Naive thymus-derived CD4-positive, alpha-beta T cell (primary cell): ENCODE measurements around the gene PRUNE1. TPM values are rescaled to one million over a fixed set of nuclear protein-coding genes. Genes with fewer than 3 reads are reported as not detected.

Experiments
- ATAC-seq: fragments of 150-1000 bp; cut with Tn5 transposase; 2 replicates; pipeline ENCODE4 v1.10.0; 2021; ENCODE audit warnings: mild to moderate bottlenecking, moderate library complexity
- CTCF ChIA-PET: fragments of 350-600 bp; sonication (Branson Sonifier 250); formaldehyde crosslinking; loops from one replicate; lab custom pipeline; 2021; ENCODE audit warnings: antibody characterized with exemption; lab: Charles Lee
- POLR2A ChIA-PET: fragments of 350-600 bp; sonication (Branson Sonifier 250); formaldehyde crosslinking; loops from one replicate; lab custom pipeline; 2021; ENCODE audit warnings: antibody characterized with exemption, inconsistent platforms; lab: Charles Lee
- DNase-seq, 9 donors: peaks; one replicate each; pipeline versions ENCODE4 v3.0.0 to v3.0.0-alpha.2; 2020 to 2022; ENCODE audit warnings: mixed read lengths in 1 of 9
- H3K27ac ChIP-seq: one replicate; pipeline ENCODE4 v1.7.0; 2013; ENCODE audit warnings: mild to moderate bottlenecking, low read depth, low read length, moderate library complexity
- H3K27me3 ChIP-seq, 2 donors: one replicate each; pipeline ENCODE4 v1.7.0; 2013; ENCODE audit warnings: low read length in 2 of 2, mild to moderate bottlenecking in 2 of 2, moderate library complexity in 2 of 2; ENCODE audit not compliant: control insufficient read depth in 2 of 2, insufficient read depth in 2 of 2
- H3K36me3 ChIP-seq, 3 experiments: 1 replicate in 2 of 3; 2 replicates in 1 of 3; pipeline ENCODE4 v1.7.0; 2013; ENCODE audit warnings: low read length in 3 of 3, mild to moderate bottlenecking in 3 of 3, moderate library complexity in 1 of 3; ENCODE audit not compliant: insufficient read depth in 3 of 3, control insufficient read depth in 2 of 3
- H3K4me1 ChIP-seq, 2 donors: one replicate each; pipeline ENCODE4 v1.7.0; 2013; ENCODE audit warnings: low read length in 2 of 2, mild to moderate bottlenecking in 2 of 2, moderate library complexity in 1 of 2; ENCODE audit not compliant: control insufficient read depth in 2 of 2, insufficient read depth in 2 of 2
- H3K4me3 ChIP-seq: 2 replicates; pipeline ENCODE4 v1.7.0; 2013; ENCODE audit warnings: mild to moderate bottlenecking, low read length
- H3K9me3 ChIP-seq, 3 experiments: 1 replicate in 2 of 3; 2 replicates in 1 of 3; pipeline ENCODE4 v1.7.0; 2013; ENCODE audit warnings: low read length in 3 of 3; ENCODE audit not compliant: control insufficient read depth in 2 of 3
- H3K27ac Mint-ChIP-seq, 9 donors: one replicate each; pipeline ENCODE4 v1.8.0; 2020 to 2022; ENCODE audit warnings: mixed read lengths in 9 of 9, mild to moderate bottlenecking in 8 of 9, moderate library complexity in 5 of 9, inconsistent platforms in 2 of 9
- H3K27me3 Mint-ChIP-seq, 5 donors: one replicate each; pipeline ENCODE4 v1.8.0; 2021 to 2022; ENCODE audit warnings: mixed read lengths in 5 of 5, mild to moderate bottlenecking in 1 of 5
- H3K36me3 Mint-ChIP-seq, 5 donors: one replicate each; pipeline ENCODE4 v1.8.0; 2020 to 2022; ENCODE audit warnings: mixed read lengths in 5 of 5, mild to moderate bottlenecking in 3 of 5, inconsistent platforms in 1 of 5
- H3K4me1 Mint-ChIP-seq, 7 donors: one replicate each; pipeline ENCODE4 v1.8.0; 2020 to 2022; ENCODE audit warnings: mixed read lengths in 7 of 7, mild to moderate bottlenecking in 3 of 7, inconsistent platforms in 1 of 7
- H3K4me3 Mint-ChIP-seq, 10 donors: one replicate each; pipeline ENCODE4 v1.8.0; 2020 to 2022; ENCODE audit warnings: mild to moderate bottlenecking in 10 of 10, mixed read lengths in 10 of 10, moderate library complexity in 6 of 10, inconsistent platforms in 2 of 10
- H3K9me3 Mint-ChIP-seq, 11 donors: one replicate each; pipeline ENCODE4 v1.8.0; 2020 to 2022; ENCODE audit warnings: mixed read lengths in 11 of 11, mild to moderate bottlenecking in 4 of 11, inconsistent platforms in 1 of 11, moderate library complexity in 1 of 11
- intact Hi-C, 2 donors: fragments of 100-400 bp; cut with micrococcal nuclease; formaldehyde crosslinking; loops; one replicate each; pipeline ENCODE4 v1.15.1; 2023
- polyA plus RNA-seq, 2 donors: library from polyadenylated mRNA; unstranded; fragments of 300-500 nt; fragmentation: Illumina TruSeq; gene quantifications; one replicate each; pipeline ENCODE4 v1.2.3, GENCODE V29; 2021
- total RNA-seq, 6 experiments: library from RNA in 5 of 6; stranded (reverse) in 5 of 6; gene quantifications; 1 replicate in 5 of 6; 2 replicates in 1 of 6; pipeline ENCODE4 v1.2.3 and lab custom pipeline; 2021 to 2026

Gene PRUNE1
- total and polyA plus RNA-seq, 7 experiments from 2014 or later, result 13.3 to 68.8 (median 41.6) TPM

- Mint-ChIP-seq H3K4me3 (peak overlapping the region; percentile 73 to 87 (median 82)), H3K36me3 (peaks cover 0 to 2% (median 0%) of the 10 kb centered on the region in 5 donors), H3K27ac (peak overlapping the region in 8 of 9 donors; percentile 57 to 91 (median 84)), H3K4me1 (peaks cover 25 to 68% (median 60%) of the 10 kb centered on the region in 7 donors), H3K9me3 (no peaks in the 10 kb centered on the region), H3K27me3 (no peaks in the 10 kb centered on the region)
- Histone ChIP-seq H3K27me3 (no peaks in the 10 kb centered on the region), H3K9me3 (no peaks in the 10 kb centered on the region), H3K27ac (peak overlapping the region; percentile 43), H3K4me1 (peaks cover 46 to 57% of the 10 kb centered on the region in 2 donors), H3K4me3 (no peak overlapping the region), H3K36me3 (peaks cover 0 to 4% (median 0%) of the 10 kb centered on the region in 3 experiments)
- ATAC-seq, result no peak
- ChIA-PET POLR2A (interaction anchor here (0.6 to 5.2 kb wide), 13 partner anchors 25 to 865 kb away, joined by 3 to 31 read pairs (median 4); partner anchors contain the start of genes C1orf56, MINDY1 and SETDB1), CTCF (interaction anchor here (0.6 to 6.4 kb wide), 8 partner anchors 8 to 723 kb away, joined by 3 to 56 read pairs (median 6); partner anchors contain the start of gene MINDY1)
- intact Hi-C loops, result loop anchor here (5.0 to 10.0 kb wide), 3 partner anchors 279 to 492 kb away; partner anchors contain the start of genes GOLPH3L (in 1 of the 2) and TARS2 (in 1 of the 2)
- DNase-seq, result no peak
Measured at GRCh38 chr1:150976401-150976821, 31.8 kb upstream of the PRUNE1 start.

- intact Hi-C loops, result loop anchor here (5.0 to 10.0 kb wide), 3 partner anchors 280 to 492 kb away; partner anchors contain the start of genes GOLPH3L (in 1 of the 2) and TARS2 (in 1 of the 2)
- Mint-ChIP-seq H3K4me3 (peak overlapping the region; percentile 73 to 87 (median 82)), H3K4me1 (peaks cover 25 to 61% (median 53%) of the 10 kb centered on the region in 7 donors), H3K27ac (peak overlapping the region; percentile 57 to 94 (median 87)), H3K9me3 (no peaks in the 10 kb centered on the region), H3K36me3 (peaks cover 0 to 2% (median 0%) of the 10 kb centered on the region in 5 donors), H3K27me3 (no peaks in the 10 kb centered on the region)
- ATAC-seq (peak; percentile 68), DNase-seq (peak; percentile 37 to 58 (median 50))
- H3K4me1 ChIP-seq, result peaks cover 39 to 50% of the 10 kb centered on the region in 2 donors
- no peaks in the 10 kb centered on the region for H3K9me3 ChIP-seq
- POLR2A ChIA-PET, result interaction anchor here (0.6 to 5.2 kb wide), 10 partner anchors 25 to 490 kb away, joined by 3 to 31 read pairs (median 4); partner anchors contain the start of genes C1orf56, MINDY1, MLLT11 and SETDB1
- peaks cover 0 to 4% (median 0%) of the 10 kb centered on the region in 3 experiments for H3K36me3 ChIP-seq
- H3K4me3 ChIP-seq, result no peak overlapping the region
- peak overlapping the region; percentile 43 for H3K27ac ChIP-seq
- CTCF ChIA-PET, result interaction anchor here (0.6 to 6.4 kb wide), 5 partner anchors 11 to 89 kb away, joined by 3 to 56 read pairs (median 8); partner anchors contain the start of gene MINDY1
- no peaks in the 10 kb centered on the region for H3K27me3 ChIP-seq
Measured at GRCh38 chr1:150976879-150977694, 31.2 kb upstream of the PRUNE1 start.

GRCh38 chr1:150979092-150980056, 28.9 kb upstream of the PRUNE1 start:
- no peaks in the 10 kb centered on the region for H3K9me3 Mint-ChIP-seq
- peaks cover 24 to 34% of the 10 kb centered on the region in 2 donors for H3K4me1 ChIP-seq
- H3K36me3 ChIP-seq, result no peaks in the 10 kb centered on the region
- H3K4me3 Mint-ChIP-seq, result peak overlapping the region in 9 of 10 donors; percentile 39 to 73 (median 61)
- ATAC-seq (peak; percentile 81), DNase-seq (peak; percentile 68 to 93 (median 84))
- H3K4me1 Mint-ChIP-seq, result peaks cover 14 to 44% (median 37%) of the 10 kb centered on the region in 7 donors
- POLR2A ChIA-PET, result interaction anchor here (1.5 to 2.2 kb wide), 3 partner anchors 24 to 177 kb away, joined by 3 to 14 read pairs (median 7); partner anchors contain the start of gene TNFAIP8L2
- intact Hi-C loops, result loop anchor here (1.0 to 10.0 kb wide), 13 partner anchors 14 to 724 kb away; partner anchors contain the start of genes MINDY1 (in 2 of the 2), SETDB1 (in 2 of the 2), TNFAIP8L2 (in 2 of the 2) and ARNT (in 1 of the 2)
- H3K27me3 Mint-ChIP-seq, result no peaks in the 10 kb centered on the region
- H3K27ac ChIP-seq, result peak overlapping the region; percentile 67
- peak overlapping the region; percentile 9 to 83 (median 62) for H3K27ac Mint-ChIP-seq
- H3K27me3 ChIP-seq, result no peaks in the 10 kb centered on the region
- CTCF ChIA-PET, result interaction anchor here (0.5 to 6.4 kb wide), 9 partner anchors 11 to 431 kb away, joined by 3 to 56 read pairs (median 4); partner anchors contain the start of gene MINDY1
- no peaks in the 10 kb centered on the region for H3K36me3 Mint-ChIP-seq
- no peaks in the 10 kb centered on the region for H3K9me3 ChIP-seq
- peak overlapping the region; percentile 39 for H3K4me3 ChIP-seq

GRCh38 chr1:150981177-150981804, 27.0 kb upstream of the PRUNE1 start:
- no peaks in the 10 kb centered on the region for H3K9me3 ChIP-seq
- no peak for ATAC-seq
- no peaks in the 10 kb centered on the region for H3K36me3 ChIP-seq
- ChIA-PET POLR2A (interaction anchor here (0.5 to 1.7 kb wide), 3 partner anchors 14 to 794 kb away, joined by 5 to 8 read pairs (median 7); partner anchors contain the start of gene MINDY1), CTCF (interaction anchor here (0.5 to 6.4 kb wide), 6 partner anchors 15 to 410 kb away, joined by 3 to 56 read pairs (median 4); partner anchors contain the start of gene MINDY1)
- H3K9me3 Mint-ChIP-seq, result no peaks in the 10 kb centered on the region
- H3K27ac ChIP-seq, result no peak overlapping the region
- intact Hi-C loops, result no loop called here
- no peaks in the 10 kb centered on the region for H3K36me3 Mint-ChIP-seq
- no peak overlapping the region for H3K4me3 ChIP-seq
- peaks cover 19 to 31% of the 10 kb centered on the region in 2 donors for H3K4me1 ChIP-seq
- DNase-seq, result no peak
- no peaks in the 10 kb centered on the region for H3K27me3 Mint-ChIP-seq
- no peak overlapping the region for H3K4me3 Mint-ChIP-seq
- no peaks in the 10 kb centered on the region for H3K27me3 ChIP-seq
- H3K27ac Mint-ChIP-seq, result no peak overlapping the region
- peaks cover 14 to 33% (median 29%) of the 10 kb centered on the region in 7 donors for H3K4me1 Mint-ChIP-seq

GRCh38 chr1:150981805-150982712, 26.2 kb upstream of the PRUNE1 start, which contains the start of gene ANXA9:
Gene ANXA9 (plus strand): TSS chr1:150982292. CDS start chr1:150983106, 814 bp downstream.
- POLR2A ChIA-PET, result interaction anchor here (0.5 to 1.7 kb wide), 5 partner anchors 12 to 795 kb away, joined by 3 to 8 read pairs (median 5); partner anchors contain the start of genes MINDY1 and PRUNE1
- DNase-seq, result no peak

More at GRCh38 chr1:150981805-150982712, 26.2 kb upstream of the PRUNE1 start, which contains the start of gene ANXA9:
- no peaks in the 10 kb centered on the region for H3K36me3 ChIP-seq
- no peaks in the 10 kb centered on the region for H3K27me3 ChIP-seq
- intact Hi-C loops, result no loop called here
- H3K4me1 ChIP-seq, result peaks cover 13 to 24% of the 10 kb centered on the region in 2 donors
- H3K27ac ChIP-seq, result no peak within 1 kb of the TSS
- Mint-ChIP-seq H3K27me3 (no peaks in the 10 kb centered on the region), H3K9me3 (no peaks in the 10 kb centered on the region), H3K4me3 (no peak within 1 kb of the TSS), H3K36me3 (no peaks in the 10 kb centered on the region), H3K27ac (no peak within 1 kb of the TSS), H3K4me1 (peaks cover 7 to 25% (median 21%) of the 10 kb centered on the region in 7 donors)
- no peak within 1 kb of the TSS for H3K4me3 ChIP-seq
- CTCF ChIA-PET, result interaction anchor here (0.5 to 6.4 kb wide), 3 partner anchors 15 to 411 kb away, joined by 3 to 56 read pairs (median 4); partner anchors contain the start of gene MINDY1
- no peak for ATAC-seq
- no peaks in the 10 kb centered on the region for H3K9me3 ChIP-seq
